Gastroesophageal sphincter (tissue), 4 donors: Measurements from ENCODE around the gene IQCF5. TPM values are rescaled to one million over a fixed set of nuclear protein-coding genes. Genes with fewer than 3 reads are reported as not detected.

Source experiments
- ATAC-seq: fragments of 150-250 bp; one replicate; pipeline ENCODE4 v1.9.1; 2016; ENCODE audit warnings: mild to moderate bottlenecking, moderate library complexity
- H3K27ac ChIP-seq, 4 donors: fragments of 200-600 bp; sonication (generic) in 3 of 4; 1 replicate in 3 of 4; 2 replicates in 1 of 4; pipeline ENCODE4 v1.5.1; 2016 to 2019
- H3K27me3 ChIP-seq: fragments of 200-600 bp; sonication (generic); one replicate; pipeline ENCODE4 v1.5.1; 2019
- H3K36me3 ChIP-seq, 2 donors: fragments of 200-600 bp; sonication (generic); one replicate each; pipeline ENCODE4 v1.5.1; 2019; ENCODE audit warnings: control low read depth in 1 of 2
- H3K4me1 ChIP-seq, 3 donors: fragments of 200-600 bp; sonication (generic); 1 replicate in 2 of 3; 2 replicates in 1 of 3; pipeline ENCODE4 v1.5.1; 2016 to 2019; ENCODE audit warnings: control low read depth in 2 of 3
- H3K4me3 ChIP-seq, 2 donors: fragments of 200-600 bp; sonication (generic); one replicate each; pipeline ENCODE4 v1.5.1; 2019; ENCODE audit warnings: mild to moderate bottlenecking in 1 of 2, moderate library complexity in 1 of 2
- H3K9me3 ChIP-seq, 3 donors: fragments of 200-600 bp; sonication (generic); one replicate each; pipeline ENCODE4 v1.5.1; 2017 to 2019; ENCODE audit warnings: control low read depth in 2 of 3
- EP300 ChIP-seq: sonication (generic); formaldehyde crosslinking; IDR thresholded peaks from one replicate; pipeline ENCODE4 v1.6.1; 2017; ENCODE audit warnings: antibody characterized with exemption, mild to moderate bottlenecking
- POLR2A ChIP-seq, 2 donors: fragments of 450-650 bp; IDR thresholded peaks; one replicate each; pipeline ENCODE4 v1.6.1; 2017; ENCODE audit warnings: antibody characterized with exemption in 2 of 2, mild to moderate bottlenecking in 2 of 2, moderate library complexity in 1 of 2
- POLR2AphosphoS5 ChIP-seq: sonication (generic); formaldehyde crosslinking; IDR thresholded peaks from one replicate; pipeline ENCODE4 v1.6.1; 2017; ENCODE audit warnings: antibody characterized with exemption
- WGBS, 2 donors: methylation state at CpG; one replicate each; pipeline ENCODE4 v1.1.5; 2018; ENCODE audit warnings: low coverage in 1 of 2; 5-methylcytosine and 5-hydroxymethylcytosine counted together
- total RNA-seq, 4 donors: library from RNA; depleted of rRNA; stranded (reverse); fragments of >200 nt; gene quantifications; one replicate each; pipeline ENCODE4 v1.1.0, GENCODE V29; 2016
- TF ChIP-seq, protein P1 (sequence below), 4 experiments: fragments of 200-600 bp in 2 of 4; fragments of 450-650 bp in 2 of 4; sonication (generic) in 1 of 4; IDR thresholded peaks; one replicate each; pipeline ENCODE4 v1.5.1; 2017 to 2019; ENCODE audit warnings: antibody characterized with exemption in 4 of 4, mild to moderate bottlenecking in 2 of 4, moderate library complexity in 2 of 4

IQCF5 gene
- total RNA-seq, 4 donors from 2014 or later: not detected

- Histone ChIP-seq H3K4me3 (no peak overlapping the region), H3K27ac (no peak overlapping the region), H3K27me3 (peaks cover 32% of the 10 kb centered on the region), H3K4me1 (no peaks in the 10 kb centered on the region), H3K36me3 (no peaks in the 10 kb centered on the region), H3K9me3 (no peaks in the 10 kb centered on the region)
- TF ChIP-seq POLR2AphosphoS5 (no peak), EP300 (no peak), POLR2A (IDR thresholded peaks at IDR 0.05) (no peak)
- TF ChIP-seq, protein P1, sequence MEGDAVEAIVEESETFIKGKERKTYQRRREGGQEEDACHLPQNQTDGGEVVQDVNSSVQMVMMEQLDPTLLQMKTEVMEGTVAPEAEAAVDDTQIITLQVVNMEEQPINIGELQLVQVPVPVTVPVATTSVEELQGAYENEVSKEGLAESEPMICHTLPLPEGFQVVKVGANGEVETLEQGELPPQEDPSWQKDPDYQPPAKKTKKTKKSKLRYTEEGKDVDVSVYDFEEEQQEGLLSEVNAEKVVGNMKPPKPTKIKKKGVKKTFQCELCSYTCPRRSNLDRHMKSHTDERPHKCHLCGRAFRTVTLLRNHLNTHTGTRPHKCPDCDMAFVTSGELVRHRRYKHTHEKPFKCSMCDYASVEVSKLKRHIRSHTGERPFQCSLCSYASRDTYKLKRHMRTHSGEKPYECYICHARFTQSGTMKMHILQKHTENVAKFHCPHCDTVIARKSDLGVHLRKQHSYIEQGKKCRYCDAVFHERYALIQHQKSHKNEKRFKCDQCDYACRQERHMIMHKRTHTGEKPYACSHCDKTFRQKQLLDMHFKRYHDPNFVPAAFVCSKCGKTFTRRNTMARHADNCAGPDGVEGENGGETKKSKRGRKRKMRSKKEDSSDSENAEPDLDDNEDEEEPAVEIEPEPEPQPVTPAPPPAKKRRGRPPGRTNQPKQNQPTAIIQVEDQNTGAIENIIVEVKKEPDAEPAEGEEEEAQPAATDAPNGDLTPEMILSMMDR (IDR thresholded peaks at IDR 0.05): no peak
- ATAC-seq: no peak
- 100% methylated on average over 3 to 6 of the region's 15 CpGs for WGBS, 2 donors
Observed at GRCh38 chr3:51897391-51897790, 22.0 kb upstream of the IQCF5 start.

DNA sequence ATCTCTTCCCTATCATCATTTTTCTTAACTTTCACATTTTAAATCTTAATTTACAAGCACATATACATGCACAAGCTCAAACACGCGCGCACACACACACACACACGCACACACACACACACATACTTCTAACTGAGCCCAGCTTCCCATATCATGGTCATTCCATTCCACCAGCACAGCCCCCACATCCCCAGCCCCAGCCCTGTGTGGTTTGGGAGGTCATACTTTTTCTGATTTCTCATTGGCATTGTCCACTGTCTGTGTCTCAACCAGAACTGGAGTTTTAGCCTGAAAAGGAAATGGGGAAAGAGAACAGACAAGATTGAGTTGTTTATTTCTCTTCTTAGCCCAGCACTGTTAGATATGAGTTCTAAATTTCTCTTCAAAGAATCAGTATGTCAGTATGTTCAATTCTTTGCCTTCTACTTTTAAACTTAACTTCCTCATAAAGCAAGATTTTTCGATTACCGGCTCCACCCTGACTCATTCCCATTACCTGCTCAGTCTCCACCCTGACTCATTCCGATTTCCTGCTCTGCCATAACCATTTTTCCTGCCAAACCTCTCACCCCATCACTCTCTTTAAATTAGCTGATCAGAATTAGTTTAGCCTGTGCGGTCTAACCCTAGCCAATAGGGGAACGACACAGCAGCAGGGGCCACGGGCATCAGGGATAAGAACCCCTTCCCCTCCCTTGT, 21.4 kb upstream of the IQCF5 start:
- no peak for ATAC-seq
- H3K4me3 ChIP-seq: no peak overlapping the region
- H3K27ac ChIP-seq: no peak overlapping the region
- 84 to 89% methylated on average over 10 of the region's 10 CpGs for WGBS, 2 donors
- H3K9me3 ChIP-seq: no peaks in the 10 kb centered on the region
- H3K4me1 ChIP-seq: no peaks in the 10 kb centered on the region
- H3K27me3 ChIP-seq: peaks cover 38% of the 10 kb centered on the region
- TF ChIP-seq POLR2A (IDR thresholded peaks at IDR 0.05) (no peak), EP300 (no peak)
- no peaks in the 10 kb centered on the region for H3K36me3 ChIP-seq

DNA sequence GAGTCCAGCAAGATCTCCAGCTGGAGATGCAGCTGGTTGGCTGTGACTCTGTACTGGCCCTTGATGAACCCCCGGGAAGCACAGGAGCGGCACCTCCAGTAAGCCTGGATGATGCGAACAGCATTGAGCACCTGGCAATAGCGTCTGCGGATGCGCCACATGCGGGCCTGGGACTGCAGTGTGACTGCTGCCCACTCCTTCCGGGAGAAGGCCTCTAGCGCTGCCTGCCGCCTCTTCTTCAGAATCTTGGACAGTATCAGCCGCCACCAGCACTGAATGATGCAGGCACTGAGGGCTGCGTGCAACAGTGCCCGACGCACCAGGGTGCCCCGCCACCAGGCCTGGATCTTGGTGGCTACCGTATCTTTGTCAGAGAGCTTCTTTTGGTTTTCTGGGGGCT, 19.5 kb upstream of the IQCF5 start:
- no peak for TF ChIP-seq POLR2AphosphoS5
- TF ChIP-seq, protein P1 (IDR thresholded peaks at IDR 0.05): no peak
- TF ChIP-seq EP300: no peak
- TF ChIP-seq POLR2A (IDR thresholded peaks at IDR 0.05): no peak
- no peak overlapping the region for H3K27ac ChIP-seq
- H3K27me3 ChIP-seq: peaks cover 42% of the 10 kb centered on the region
- H3K4me1 ChIP-seq: no peaks in the 10 kb centered on the region
- ATAC-seq: no peak
- no peaks in the 10 kb centered on the region for H3K36me3 ChIP-seq
- no peak overlapping the region for H3K4me3 ChIP-seq
- 100% methylated on average over 2 of the region's 16 CpGs; no CpG with 5 or more reads in 1 of the 2 donors for WGBS, 2 donors
- H3K9me3 ChIP-seq: no peaks in the 10 kb centered on the region

DNA sequence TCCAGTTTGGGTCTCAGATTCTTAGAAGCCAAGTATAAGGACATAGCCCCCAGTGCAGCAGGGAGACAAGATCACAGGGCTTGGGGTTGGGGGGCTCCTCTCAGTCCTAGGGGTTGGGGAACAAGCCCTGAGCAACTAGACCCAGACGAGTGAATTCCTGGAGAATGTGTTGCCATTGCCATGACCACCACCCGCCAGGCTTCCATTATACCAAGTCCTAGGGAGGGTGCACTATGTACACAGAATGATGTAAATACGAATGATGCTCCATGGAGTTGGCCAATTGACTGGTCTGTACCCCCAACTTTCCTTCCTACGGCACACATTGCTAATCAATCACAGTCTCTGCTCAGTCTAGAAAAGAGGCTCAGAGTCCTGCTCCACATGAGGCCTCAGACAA, 19.0 kb upstream of the IQCF5 start:
- TF ChIP-seq, protein P1 (IDR thresholded peaks at IDR 0.05): no peak
- TF ChIP-seq POLR2AphosphoS5: no peak
- no peak for TF ChIP-seq EP300
- TF ChIP-seq POLR2A (IDR thresholded peaks at IDR 0.05): no peak
- H3K27ac ChIP-seq: no peak overlapping the region
- H3K27me3 ChIP-seq: peaks cover 42% of the 10 kb centered on the region
- no peak overlapping the region for H3K4me3 ChIP-seq
- H3K36me3 ChIP-seq: no peaks in the 10 kb centered on the region
- no peaks in the 10 kb centered on the region for H3K4me1 ChIP-seq
- no peak for ATAC-seq
- H3K9me3 ChIP-seq: no peaks in the 10 kb centered on the region
- WGBS, 2 donors: 60 to 75% methylated on average over 1 to 3 of the region's 4 CpGs

DNA sequence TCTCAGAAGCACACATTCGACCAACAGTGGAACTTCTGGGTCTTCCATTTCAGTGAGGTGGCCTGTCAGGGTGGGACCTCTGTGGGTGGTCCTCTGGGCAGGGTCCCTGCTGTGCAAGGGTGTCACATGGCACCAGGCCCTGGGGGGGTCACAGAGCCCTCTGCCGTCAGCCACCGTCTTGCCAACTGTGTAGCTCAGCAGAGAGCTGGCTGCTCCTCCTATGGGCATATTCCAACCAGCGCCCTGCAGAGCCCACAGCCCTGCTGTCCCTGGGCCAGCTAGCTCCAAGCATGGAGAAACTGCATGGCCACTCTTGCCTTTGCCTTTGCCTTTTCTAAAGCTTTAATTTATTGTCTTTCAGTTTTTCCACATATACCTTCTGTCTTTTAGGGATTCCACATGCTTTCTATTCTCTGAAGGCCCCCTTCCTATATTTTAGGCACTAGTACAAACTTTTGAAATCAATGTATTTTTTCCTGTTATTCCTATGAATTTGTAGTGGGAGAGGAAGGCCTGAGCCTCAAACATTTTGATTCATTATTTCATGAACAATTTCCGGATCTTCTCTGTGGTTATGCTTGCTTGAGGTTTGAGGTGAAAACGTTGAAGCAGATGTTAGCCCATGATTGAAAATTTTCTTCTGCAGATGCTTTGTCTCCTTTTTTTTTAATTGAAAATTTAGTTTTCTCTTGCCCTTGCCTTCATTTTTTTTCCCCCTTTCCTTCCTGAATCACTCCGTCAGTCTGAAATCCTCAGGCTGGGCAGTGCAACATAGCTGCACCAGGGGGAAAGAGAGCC, 16.0 kb upstream of the IQCF5 start:
- H3K27ac ChIP-seq: no peak overlapping the region
- peaks cover 33% of the 10 kb centered on the region for H3K27me3 ChIP-seq
- no peaks in the 10 kb centered on the region for H3K4me1 ChIP-seq
- H3K9me3 ChIP-seq: no peaks in the 10 kb centered on the region
- TF ChIP-seq EP300 (no peak), POLR2AphosphoS5 (no peak), POLR2A (IDR thresholded peaks at IDR 0.05) (no peak)
- TF ChIP-seq, protein P1 (IDR thresholded peaks at IDR 0.05): no peak
- H3K4me3 ChIP-seq: no peak overlapping the region
- ATAC-seq: no peak
- 47 to 65% methylated on average over 5 of the region's 7 CpGs for WGBS, 2 donors
- H3K36me3 ChIP-seq: no peaks in the 10 kb centered on the region
